DMS 273 (cell line): Measurements from ENCODE around the gene MINDY4.
A peak's percentile ranks its signal among the peaks of the same experiment; 100 is the strongest.

Source experiments
- DNase-seq: peaks from one replicate; lab custom pipeline; 2025; ENCODE audit not compliant: unreplicated experiment; lab: John Stamatoyannopoulos, UW

The MINDY4 gene

DNA sequence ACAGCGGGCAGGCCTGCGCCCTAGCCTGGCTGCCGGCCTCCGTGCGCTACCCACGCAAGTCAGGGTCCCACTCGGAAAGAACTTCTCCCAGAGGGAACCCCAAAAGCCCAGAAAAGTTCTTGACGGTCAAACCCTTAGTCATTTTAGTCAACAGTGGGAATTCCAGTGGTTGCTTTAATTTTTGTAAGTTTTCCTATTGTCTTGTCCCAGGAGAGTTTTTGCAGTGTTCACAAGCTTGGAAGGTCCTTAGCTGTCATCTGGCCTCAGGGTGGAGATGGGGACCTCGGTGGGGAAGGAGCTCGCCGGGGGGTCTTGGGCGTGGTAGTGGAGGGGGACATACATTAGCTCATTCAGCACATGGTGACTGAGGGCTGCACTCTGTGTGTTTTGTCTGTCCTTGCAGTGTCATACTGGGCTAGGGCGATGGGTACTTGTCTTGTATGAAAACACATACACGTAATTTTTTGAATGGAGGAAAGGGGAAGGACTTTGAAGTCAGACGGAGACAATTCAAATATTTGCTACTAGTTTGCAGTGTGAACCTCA is 736 bp downstream of the MINDY4 start:
- DNase-seq, result peak; percentile 73

DNA sequence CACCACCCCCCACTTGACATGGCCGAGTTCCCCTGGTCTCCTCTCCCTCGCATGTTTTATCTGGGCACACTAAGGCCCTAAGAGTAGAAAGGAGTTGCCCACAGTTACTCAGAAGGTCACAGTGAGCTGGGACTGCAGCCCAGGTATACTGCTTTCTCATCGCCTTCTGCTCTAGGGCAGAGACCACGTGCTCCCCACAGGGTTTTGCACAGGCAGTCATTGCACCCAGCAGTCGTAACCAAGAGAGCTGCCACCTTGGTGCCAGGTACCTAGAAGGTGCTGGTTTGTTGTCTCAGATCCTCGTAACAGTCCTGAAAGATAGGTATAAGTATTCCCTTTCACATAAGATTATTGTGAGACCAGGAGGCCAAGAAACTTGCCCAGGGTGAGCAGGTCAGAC is 1.8 kb downstream of the MINDY4 start:
- DNase-seq, result no peak

GRCh38 chr7:30775992-30776391 is 4.8 kb downstream of the MINDY4 start:
- no peak for DNase-seq

GRCh38 chr7:30776971-30777370 is 5.8 kb downstream of the MINDY4 start:
- no peak for DNase-seq

DNA sequence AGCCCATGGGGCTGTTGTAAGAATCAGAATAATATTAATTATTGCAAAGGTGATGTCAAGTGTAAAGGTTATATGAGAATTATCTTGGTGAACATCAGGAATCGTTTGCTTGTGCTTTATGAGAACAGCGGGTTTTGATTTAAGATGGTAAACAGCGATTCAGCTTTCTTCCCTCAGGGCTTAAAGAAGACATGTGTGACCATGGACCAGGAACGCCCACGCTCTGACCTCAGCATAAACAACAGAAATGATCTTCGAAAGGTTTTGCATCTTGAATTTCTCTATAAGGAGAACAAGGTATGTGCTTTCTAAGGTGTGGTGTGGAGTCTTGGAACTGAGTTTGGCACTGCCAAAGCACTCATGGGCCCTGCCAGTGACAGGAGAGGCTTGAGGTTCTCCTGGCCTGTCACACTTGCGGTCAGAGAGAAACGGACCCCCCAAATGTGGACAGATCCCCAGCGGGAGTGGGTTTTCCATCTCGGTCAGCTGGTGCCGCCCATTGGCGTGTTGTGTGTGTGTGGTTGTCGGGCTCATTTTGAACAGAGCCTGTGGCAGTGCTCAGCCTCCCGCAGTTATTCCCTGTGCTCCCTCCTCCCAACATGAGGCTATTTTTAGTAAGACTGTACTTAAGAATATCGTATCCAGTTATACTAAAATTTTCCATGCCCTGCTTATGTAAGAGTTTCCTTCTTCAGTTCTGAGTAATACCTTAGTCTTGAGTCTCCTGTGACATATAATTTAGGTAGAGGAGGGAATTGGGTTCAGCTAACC is 7.2 kb downstream of the MINDY4 start:
- no peak for DNase-seq

GRCh38 chr7:30779574-30779973 is 8.4 kb downstream of the MINDY4 start:
- DNase-seq, result no peak

DNA sequence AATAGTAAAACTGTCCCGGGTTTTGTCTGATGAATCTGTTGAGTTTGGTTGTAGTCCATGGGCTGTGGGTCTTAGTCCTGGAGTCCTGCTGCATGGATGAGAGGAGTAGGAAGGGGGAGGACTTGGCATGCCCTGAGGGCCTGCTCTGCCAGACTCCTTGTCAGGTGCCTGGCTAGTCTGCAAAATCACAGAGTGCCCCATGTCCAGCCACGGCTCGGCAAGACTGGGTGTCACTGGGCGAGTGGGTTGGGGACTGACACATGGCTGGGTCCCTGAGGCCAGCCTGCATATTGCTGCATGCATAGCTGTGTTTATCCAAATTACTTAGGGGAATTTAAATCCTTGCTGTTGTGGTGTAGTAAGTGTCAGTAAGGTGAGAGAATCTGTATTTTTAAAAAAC is 9.7 kb downstream of the MINDY4 start:
- no peak for DNase-seq

- DNase-seq, result no peak
These were observed 11.5 kb downstream of the MINDY4 start for GRCh38 chr7:30782690-30783089.

DNA sequence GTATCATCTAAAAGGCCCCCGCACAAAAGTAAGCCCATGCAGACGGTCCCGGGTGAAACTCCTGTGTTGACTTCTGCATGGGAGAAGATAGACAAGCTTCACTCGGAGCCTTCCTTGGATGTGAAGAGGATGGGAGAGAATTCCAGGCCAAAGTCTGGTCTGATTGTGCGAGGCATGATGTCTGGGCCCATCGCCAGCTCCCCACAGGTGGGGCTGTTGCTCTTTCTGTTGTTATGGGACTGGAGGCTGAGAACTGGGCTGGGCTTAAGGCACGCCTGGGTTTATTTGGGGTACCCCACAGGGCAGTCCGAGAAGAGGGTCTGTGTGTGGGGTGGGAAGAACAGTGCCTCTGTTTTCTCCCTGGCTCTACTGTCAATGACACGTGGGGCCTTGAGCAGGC is 14.6 kb downstream of the MINDY4 start:
- peak; percentile 43 for DNase-seq

GRCh38 chr7:30787486-30787885 is 16.3 kb downstream of the MINDY4 start:
- no peak for DNase-seq

DNA sequence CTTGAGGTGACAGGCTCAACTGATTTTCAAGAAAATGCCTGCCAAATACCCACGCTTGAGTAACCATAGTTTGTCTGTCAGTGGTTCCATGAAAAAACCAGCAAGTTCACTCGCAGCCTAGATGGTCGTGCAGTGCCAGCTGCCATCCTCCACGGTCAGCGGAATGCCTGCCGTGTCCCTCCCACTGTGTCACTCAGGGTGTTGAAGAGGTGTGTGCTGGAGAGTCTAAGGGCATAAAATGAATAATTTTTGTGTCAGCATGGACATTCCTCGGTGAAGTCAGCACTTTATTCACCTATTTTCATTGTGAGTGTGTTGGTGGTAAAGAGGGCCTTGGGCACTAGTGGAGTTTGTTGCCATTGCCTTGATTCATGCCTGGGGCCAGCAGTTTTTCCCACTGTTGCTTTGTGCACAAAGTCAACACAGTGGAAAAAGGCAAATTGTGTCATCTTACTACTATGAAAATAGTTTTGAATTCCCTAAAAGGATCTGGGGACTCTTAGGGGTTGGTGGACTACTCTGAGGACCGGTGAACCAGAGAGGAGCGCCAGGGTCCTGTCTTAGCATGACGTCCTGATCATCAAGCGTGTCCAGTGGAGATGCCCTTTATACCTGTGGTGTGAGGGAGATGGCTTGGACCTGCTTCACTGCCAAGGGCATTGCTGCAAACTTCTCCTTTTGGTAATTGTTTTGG is 17.6 kb downstream of the MINDY4 start:
- no peak for DNase-seq

DNA sequence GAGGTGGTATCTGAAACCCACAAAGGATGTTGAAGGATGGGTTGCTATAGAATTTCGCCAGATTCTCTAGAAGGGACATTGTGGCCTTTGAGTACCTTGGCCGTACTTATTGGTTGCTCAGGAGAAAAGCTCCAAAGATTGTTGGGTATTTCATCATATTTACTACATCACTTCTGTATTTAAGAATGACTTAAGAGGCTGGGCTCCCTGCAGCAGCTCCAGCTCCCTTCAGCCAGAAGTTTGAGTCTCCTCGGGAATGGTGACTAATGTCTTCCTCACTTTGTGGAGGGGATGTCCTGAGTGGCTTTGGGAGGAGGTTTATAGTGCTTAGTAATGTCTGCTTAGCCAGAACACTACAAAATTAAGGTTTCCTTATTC is 18.1 kb downstream of the MINDY4 start:
- DNase-seq, result no peak

DNA sequence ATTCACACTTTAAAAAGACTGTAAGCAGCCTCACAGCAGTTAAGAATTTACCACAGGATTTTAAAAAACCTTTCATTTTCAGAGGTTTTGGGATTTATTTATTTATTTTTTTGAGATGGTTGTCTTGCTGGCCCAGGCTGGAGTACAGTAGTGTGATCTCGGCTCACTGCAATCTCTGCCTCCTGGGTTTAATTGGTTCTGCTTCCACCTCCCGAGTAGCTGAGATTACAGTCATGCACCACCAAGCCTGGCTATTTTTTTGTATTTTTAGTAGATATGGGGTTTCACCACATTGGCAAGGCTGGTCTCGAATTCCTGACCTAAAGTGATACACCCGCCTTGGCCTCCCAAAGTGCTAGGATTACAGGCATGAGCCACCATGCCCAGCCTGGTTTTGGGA is 19.1 kb downstream of the MINDY4 start:
- no peak for DNase-seq

GRCh38 chr7:30791114-30791513 is 19.9 kb downstream of the MINDY4 start:
- DNase-seq, result no peak

- DNase-seq, result no peak
These were observed 24.1 kb downstream of the MINDY4 start for GRCh38 chr7:30795161-30795948.

GRCh38 chr7:30796105-30796869 is 25.1 kb downstream of the MINDY4 start:
- no peak for DNase-seq

- no peak for DNase-seq
These were observed 26.2 kb downstream of the MINDY4 start for GRCh38 chr7:30797176-30798040.

- peak; percentile 78 for DNase-seq
These were observed 28.2 kb downstream of the MINDY4 start for GRCh38 chr7:30799206-30799975.

DNA sequence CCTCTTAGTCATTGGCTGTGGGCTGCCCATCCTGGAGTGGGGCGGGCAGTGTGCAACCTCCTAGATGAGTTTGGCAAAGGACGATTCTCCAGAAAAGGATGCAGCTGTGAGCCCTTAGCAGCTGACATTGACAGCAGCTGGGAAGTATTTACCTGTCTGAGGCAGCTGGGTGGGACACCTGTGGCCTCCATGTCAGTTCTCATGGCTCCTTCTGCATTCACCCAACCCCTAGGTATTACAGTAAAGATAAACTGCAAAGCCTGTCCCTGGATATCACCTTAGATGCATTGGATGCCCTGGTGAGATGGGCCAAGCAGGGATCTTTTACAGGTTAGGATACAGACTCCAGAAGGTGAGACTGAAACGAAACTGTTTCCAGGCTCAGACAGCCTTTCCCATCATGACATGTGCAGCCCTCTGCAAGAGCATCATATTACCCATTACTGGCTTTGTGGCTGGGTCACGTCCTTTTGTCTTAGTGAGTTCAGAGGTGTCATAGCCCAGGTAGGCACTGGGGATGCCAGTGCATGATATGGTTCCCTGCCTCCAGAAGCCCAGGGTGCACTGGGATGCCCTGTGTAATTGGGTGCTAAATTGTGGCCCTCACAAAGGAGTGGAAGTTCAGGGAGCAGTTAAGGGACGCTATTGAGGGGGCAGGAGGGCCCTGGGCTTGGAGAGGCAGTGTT is 28.9 kb downstream of the MINDY4 start:
- DNase-seq, result no peak
